Heart right ventricle (tissue), 16 donors: ENCODE data around the gene ATG4C. TPM values are rescaled to one million over a fixed set of nuclear protein-coding genes. Genes with fewer than 3 reads are reported as not detected.
"Not testable (repeated sequence)": the region's sequence is repeated elsewhere in the genome, so short reads cannot be mapped to it uniquely, and the experiment has no call there.

Experiments
- ATAC-seq, 8 donors: fragments of 200-7000 bp; cut with Tn5 transposase; one replicate each; pipeline ENCODE4 v1.9.1; 2020; ENCODE audit warnings: mild to moderate bottlenecking in 8 of 8, moderate library complexity in 8 of 8, moderate number of reproducible peaks in 1 of 8
- DNase-seq, 2 donors: peaks; one replicate each; pipeline ENCODE4 v3.0.0-alpha.2; 2020
- H3K27ac ChIP-seq, 10 donors: fragments of 200-600 bp; sonication (generic) in 2 of 10; one replicate each; pipeline versions ENCODE4 v1.5.0 to v1.8.0; 2020 to 2022; ENCODE audit warnings: mild to moderate bottlenecking in 3 of 10
- H3K27me3 ChIP-seq, 7 donors: fragments of 200-600 bp; one replicate each; pipeline ENCODE4 v1.8.0; 2021 to 2022; ENCODE audit warnings: mild to moderate bottlenecking in 2 of 7
- H3K36me3 ChIP-seq, 9 donors: fragments of 200-600 bp; sonication (generic) in 1 of 9; one replicate each; pipeline versions ENCODE4 v1.5.0 to v1.8.0; 2020 to 2022; ENCODE audit warnings: mild to moderate bottlenecking in 2 of 9
- H3K4me1 ChIP-seq, 9 donors: fragments of 200-600 bp; sonication (generic) in 1 of 9; one replicate each; pipeline versions ENCODE4 v1.5.0 to v1.8.0; 2020 to 2022; ENCODE audit warnings: mild to moderate bottlenecking in 4 of 9
- H3K4me3 ChIP-seq, 10 donors: fragments of 200-600 bp; sonication (generic) in 2 of 10; one replicate each; pipeline versions ENCODE4 v1.5.0 to v1.8.0; 2020 to 2022; ENCODE audit warnings: mild to moderate bottlenecking in 7 of 10, moderate library complexity in 2 of 10
- H3K9me3 ChIP-seq, 11 donors: fragments of 200-600 bp in 10 of 11; sonication (generic) in 2 of 11; one replicate each; pipeline versions ENCODE4 v1.5.0 to v1.8.0; 2013 to 2022; ENCODE audit warnings: mild to moderate bottlenecking in 2 of 11, control low read depth in 1 of 11, moderate library complexity in 1 of 11
- WGBS, 2 donors: extraction: QIAGEN DNeasy Blood & Tissue Kit; methylation state at CpG; one replicate each; pipeline ENCODE4 v1.1.7; 2013; ENCODE audit warnings: inconsistent platforms in 1 of 2; 5-methylcytosine and 5-hydroxymethylcytosine counted together
- intact Hi-C, 10 donors: fragments of 100-400 bp; cut with DNase I; formaldehyde crosslinking; loops; one replicate each; pipeline versions ENCODE4 v1.11.1 to v1.14.2; 2022
- polyA plus RNA-seq, 2 donors: library from polyadenylated mRNA; stranded (reverse); fragments of 200-250 nt; gene quantifications; one replicate each; pipeline ENCODE4 v1.2.3, GENCODE V29; 2013
- total RNA-seq, 10 donors: library from RNA; stranded (reverse); fragmentation: NEBNext Ultra II Directional in 3 of 10; extraction: Animal tissue kit (Norgen Biotek cat#: 25700) in 3 of 10; gene quantifications; one replicate each; pipeline versions ENCODE4 v1.2.1 to v1.2.4, GENCODE V29; 2021 to 2023
- TF ChIP-seq, protein P1 (sequence below), 9 donors: fragments of 200-600 bp; sonication (generic) in 2 of 9; IDR thresholded peaks; one replicate each; pipeline versions ENCODE4 v1.5.0 to v1.8.0; 2021 to 2022; ENCODE audit warnings: antibody characterized with exemption in 9 of 9, mild to moderate bottlenecking in 5 of 9, moderate library complexity in 1 of 9
- donor health status: Arrhythmogenic right ventricular cardiomyopathy.
- donor health status: ischemic (EF 13 %, LVEDD 7.1; RV severe dilation, severe dysfunction).
- donor health status: healthy with polysubstance abuse.
- donor health status: DM: no; HTN: yes; CAD: no.
- donor health status: DM: no; HTN: no; CAD: no.
- donor health status: ischemic (EF 25% LVEDD 6.9; RV normal size, moderate dysfunction).
- donor health status: ischemic (EF 25% LVEDD 5.7; RV mildly dilated, moderate dysfunction).
- donor health status: healthy.
- donor health status: DM: yes; HTN: yes; CAD: no.
- donor health status: Ischemic cardiomyopathy.
- donor health status: ischemic (EF 35%, LVEDD 5.7; RV mildly dilated, moderate dysfunction).
- donor health status: nonischemic (EF 11% LVEDD 7.7; RV severe dilation, severe dysfunction).
- donor health status: DM: yes; HTN: yes; CAD: no.
- donor health status: PGD.
- donor health status: ischemic (EF 29% LVEDD 5.4; RV normal size, mild dysfunction).
- donor health status: nonischemic (EF 23%, LVEDD 6.1; RV moderate dilation, normal function).

Gene ATG4C
- total and polyA plus RNA-seq, 12 donors: 4.2 to 17.9 (median 8.7) TPM

GRCh38 chr1:62765981-62766380, 18.0 kb upstream of the ATG4C start:
- H3K27me3 ChIP-seq: no peaks in the 10 kb centered on the region
- intact Hi-C loops: no loop called here
- DNase-seq: no peak
- H3K27ac ChIP-seq: no peak overlapping the region
- ATAC-seq: no peak
- H3K4me1 ChIP-seq: no peaks in the 10 kb centered on the region
- 37 to 47% methylated on average over 4 of the region's 4 CpGs for WGBS, 2 donors
- TF ChIP-seq, protein P1, sequence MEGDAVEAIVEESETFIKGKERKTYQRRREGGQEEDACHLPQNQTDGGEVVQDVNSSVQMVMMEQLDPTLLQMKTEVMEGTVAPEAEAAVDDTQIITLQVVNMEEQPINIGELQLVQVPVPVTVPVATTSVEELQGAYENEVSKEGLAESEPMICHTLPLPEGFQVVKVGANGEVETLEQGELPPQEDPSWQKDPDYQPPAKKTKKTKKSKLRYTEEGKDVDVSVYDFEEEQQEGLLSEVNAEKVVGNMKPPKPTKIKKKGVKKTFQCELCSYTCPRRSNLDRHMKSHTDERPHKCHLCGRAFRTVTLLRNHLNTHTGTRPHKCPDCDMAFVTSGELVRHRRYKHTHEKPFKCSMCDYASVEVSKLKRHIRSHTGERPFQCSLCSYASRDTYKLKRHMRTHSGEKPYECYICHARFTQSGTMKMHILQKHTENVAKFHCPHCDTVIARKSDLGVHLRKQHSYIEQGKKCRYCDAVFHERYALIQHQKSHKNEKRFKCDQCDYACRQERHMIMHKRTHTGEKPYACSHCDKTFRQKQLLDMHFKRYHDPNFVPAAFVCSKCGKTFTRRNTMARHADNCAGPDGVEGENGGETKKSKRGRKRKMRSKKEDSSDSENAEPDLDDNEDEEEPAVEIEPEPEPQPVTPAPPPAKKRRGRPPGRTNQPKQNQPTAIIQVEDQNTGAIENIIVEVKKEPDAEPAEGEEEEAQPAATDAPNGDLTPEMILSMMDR (IDR thresholded peaks at IDR 0.05): no peak
- H3K4me3 ChIP-seq: no peak overlapping the region
- peaks cover 0 to 7% (median 0%) of the 10 kb centered on the region in 11 donors for H3K9me3 ChIP-seq
- H3K36me3 ChIP-seq: no peaks in the 10 kb centered on the region

GRCh38 chr1:62768551-62768950, 15.4 kb upstream of the ATG4C start:
- peaks cover 0 to 25% (median 13%) of the 10 kb centered on the region in 11 donors for H3K9me3 ChIP-seq
- H3K4me1 ChIP-seq, DNase-seq, intact Hi-C loops, ATAC-seq, H3K27ac ChIP-seq, H3K4me3 ChIP-seq, H3K36me3 ChIP-seq, H3K27me3 ChIP-seq: not testable (repeated sequence)
- WGBS, 2 donors: 80 to 87% methylated on average over 11 of the region's 11 CpGs

DNA sequence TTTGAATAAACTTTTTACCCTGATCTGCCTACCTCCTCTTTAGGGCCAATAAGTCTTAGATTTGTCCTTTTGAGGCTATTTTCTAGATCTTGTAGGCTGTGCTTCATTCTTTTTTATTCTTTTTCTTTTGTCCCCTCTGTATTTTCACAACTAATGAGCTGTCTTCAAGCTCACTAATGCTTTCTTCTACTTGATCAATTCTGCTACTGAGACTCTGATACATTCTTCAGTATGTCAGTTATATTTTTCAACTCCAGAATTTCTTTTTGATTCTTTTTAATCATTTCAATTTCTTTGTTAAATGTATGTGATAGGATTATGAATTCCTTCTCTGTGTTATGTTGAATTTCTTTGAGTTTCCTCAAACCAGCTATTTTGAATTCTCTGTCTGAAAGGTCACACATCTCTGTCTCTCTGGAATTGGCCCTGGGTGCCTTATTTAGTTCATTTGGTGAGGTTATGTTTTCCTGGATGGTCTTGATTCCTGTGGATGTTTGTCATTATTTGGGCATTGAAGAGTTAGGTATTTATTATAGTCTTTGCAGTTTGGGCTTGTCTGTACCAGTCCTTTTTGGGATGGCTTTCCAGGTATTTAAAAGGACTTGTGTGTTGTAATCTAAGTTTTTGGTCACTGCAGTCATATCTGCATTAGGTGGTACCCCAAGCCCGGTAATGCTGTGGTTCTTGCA, 11.2 kb upstream of the ATG4C start:
- TF ChIP-seq, protein P1 (IDR thresholded peaks at IDR 0.05): no peak
- intact Hi-C loops: no loop called here
- Histone ChIP-seq H3K4me1 (no peaks in the 10 kb centered on the region), H3K4me3 (no peak overlapping the region), H3K9me3 (peaks cover 0 to 25% (median 13%) of the 10 kb centered on the region in 11 donors), H3K36me3 (no peaks in the 10 kb centered on the region), H3K27ac (no peak overlapping the region), H3K27me3 (no peaks in the 10 kb centered on the region)
- ATAC-seq (no peak), DNase-seq (no peak)
- 91 to 95% methylated on average over 1 of the region's 1 CpG for WGBS, 2 donors

DNA sequence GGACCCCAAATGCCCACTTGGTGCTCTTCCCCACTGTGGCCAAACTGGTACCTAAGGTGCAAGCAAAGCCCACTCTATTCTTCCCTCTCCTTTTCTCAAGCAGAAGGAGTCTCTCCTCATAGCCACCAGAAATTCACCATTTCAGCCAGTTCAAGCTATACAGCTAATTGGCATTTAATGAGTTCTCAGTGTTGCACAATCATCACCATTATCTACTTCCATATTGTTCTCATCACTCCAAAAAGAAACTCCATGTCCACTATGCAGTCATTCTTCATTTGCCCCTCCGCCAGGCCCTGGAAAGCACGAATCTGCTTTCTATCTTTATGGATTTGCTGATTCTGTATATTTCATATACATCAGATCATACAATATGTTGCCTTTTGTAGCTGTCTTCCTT, 9.9 kb upstream of the ATG4C start:
- no peaks in the 10 kb centered on the region for H3K27me3 ChIP-seq
- peaks cover 0 to 25% (median 13%) of the 10 kb centered on the region in 11 donors for H3K9me3 ChIP-seq
- no peak for ATAC-seq
- TF ChIP-seq, protein P1 (IDR thresholded peaks at IDR 0.05): no peak
- no peak for DNase-seq
- no peaks in the 10 kb centered on the region for H3K36me3 ChIP-seq
- no peak overlapping the region for H3K4me3 ChIP-seq
- no peaks in the 10 kb centered on the region for H3K4me1 ChIP-seq
- H3K27ac ChIP-seq: no peak overlapping the region
- intact Hi-C loops: no loop called here
- WGBS, 2 donors: 82 to 84% methylated on average over 2 of the region's 2 CpGs

DNA sequence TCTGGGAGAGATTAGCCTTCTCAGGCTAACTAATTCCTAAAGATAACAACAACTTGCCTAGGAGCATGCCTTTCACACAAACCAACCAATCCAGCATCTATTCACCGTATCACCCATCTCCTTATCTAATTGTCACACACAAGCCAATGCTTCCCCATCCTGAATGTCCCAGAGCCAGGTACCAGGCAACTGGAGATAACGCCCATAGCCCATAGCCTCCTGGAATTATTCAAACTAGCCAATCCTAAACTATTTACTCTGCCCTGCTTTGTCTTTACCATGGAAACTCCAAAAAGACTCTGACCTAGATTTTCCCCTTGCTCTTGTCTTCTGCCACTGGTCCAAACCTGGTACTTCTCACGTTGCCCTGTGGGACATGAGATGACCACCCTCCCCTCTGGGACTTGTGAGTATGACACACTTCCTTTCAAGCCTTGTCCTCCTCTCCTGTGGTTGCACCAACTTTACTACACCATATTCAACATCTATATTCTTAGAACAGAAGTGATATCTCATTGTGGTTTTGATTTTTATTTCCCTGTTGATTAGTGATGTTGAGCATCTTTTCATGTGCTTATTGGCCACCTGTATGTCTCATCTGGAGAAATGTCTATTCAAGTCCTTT, 8.8 kb upstream of the ATG4C start:
- DNase-seq (no peak), ATAC-seq (no peak)
- intact Hi-C loops: no loop called here
- no peaks in the 10 kb centered on the region for H3K27me3 ChIP-seq
- TF ChIP-seq, protein P1 (IDR thresholded peaks at IDR 0.05): no peak
- 50 to 51% methylated on average over 3 of the region's 3 CpGs for WGBS, 2 donors
- H3K36me3 ChIP-seq: no peaks in the 10 kb centered on the region
- no peaks in the 10 kb centered on the region for H3K4me1 ChIP-seq
- peaks cover 0 to 25% (median 13%) of the 10 kb centered on the region in 11 donors for H3K9me3 ChIP-seq
- no peak overlapping the region for H3K27ac ChIP-seq
- H3K4me3 ChIP-seq: no peak overlapping the region
